GM19395 (cell line): ENCODE measurements around the gene TRABD.
"Not testable (repeated sequence)": the region's sequence is repeated elsewhere in the genome, so short reads cannot be mapped to it uniquely, and the experiment has no call there.

Experiments
- ATAC-seq: cut with Tn5 transposase; IDR thresholded peaks from one replicate; pipeline ENCODE4 v1.9.1; 2021; ENCODE audit warnings: mild to moderate bottlenecking, moderate library complexity; ENCODE audit not compliant: unreplicated experiment

The TRABD gene

DNA sequence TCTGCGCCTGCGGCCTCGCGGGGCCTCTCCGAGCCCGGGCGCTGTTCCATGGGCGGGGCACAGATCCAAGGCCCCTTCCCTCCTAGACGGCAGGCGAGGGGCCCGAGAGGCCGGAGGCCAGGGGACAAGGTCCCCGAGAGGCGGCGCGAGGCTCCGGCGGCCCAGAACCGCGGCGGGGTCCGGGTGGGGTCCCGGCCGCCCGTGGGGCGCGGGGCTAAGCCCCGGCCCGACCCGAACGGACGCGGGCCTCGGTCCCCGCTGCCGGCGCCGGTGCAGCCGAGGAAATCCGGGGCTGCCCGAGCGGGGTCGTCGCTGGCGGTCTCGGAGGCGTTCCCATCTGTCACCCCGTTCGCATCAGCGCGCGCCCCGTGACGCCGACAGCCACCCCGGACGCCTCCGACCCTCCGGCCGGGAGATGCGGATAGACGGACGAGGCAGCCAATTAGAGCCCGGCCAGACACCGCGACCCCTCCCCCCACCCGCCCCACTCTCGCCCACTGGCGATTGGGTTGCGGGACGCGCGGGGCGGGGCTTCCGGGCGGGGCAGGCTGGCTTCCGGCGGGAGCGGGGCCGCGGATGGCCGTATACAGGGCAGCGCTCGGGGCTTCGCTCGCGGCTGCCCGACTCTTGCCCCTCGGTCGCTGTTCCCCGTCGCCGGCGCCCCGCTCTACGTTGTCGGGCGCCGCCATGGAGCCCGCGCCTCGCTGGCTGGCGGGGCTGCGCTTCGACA is 14.9 kb downstream of the TRABD start, which contains the start of gene SELENOO:
TSS of gene SELENOO (plus strand) at position 551 of the 730 bp plus-strand sequence. CDS start at position 577, 26 bp downstream.
- ATAC-seq, result peak; percentile 70

DNA sequence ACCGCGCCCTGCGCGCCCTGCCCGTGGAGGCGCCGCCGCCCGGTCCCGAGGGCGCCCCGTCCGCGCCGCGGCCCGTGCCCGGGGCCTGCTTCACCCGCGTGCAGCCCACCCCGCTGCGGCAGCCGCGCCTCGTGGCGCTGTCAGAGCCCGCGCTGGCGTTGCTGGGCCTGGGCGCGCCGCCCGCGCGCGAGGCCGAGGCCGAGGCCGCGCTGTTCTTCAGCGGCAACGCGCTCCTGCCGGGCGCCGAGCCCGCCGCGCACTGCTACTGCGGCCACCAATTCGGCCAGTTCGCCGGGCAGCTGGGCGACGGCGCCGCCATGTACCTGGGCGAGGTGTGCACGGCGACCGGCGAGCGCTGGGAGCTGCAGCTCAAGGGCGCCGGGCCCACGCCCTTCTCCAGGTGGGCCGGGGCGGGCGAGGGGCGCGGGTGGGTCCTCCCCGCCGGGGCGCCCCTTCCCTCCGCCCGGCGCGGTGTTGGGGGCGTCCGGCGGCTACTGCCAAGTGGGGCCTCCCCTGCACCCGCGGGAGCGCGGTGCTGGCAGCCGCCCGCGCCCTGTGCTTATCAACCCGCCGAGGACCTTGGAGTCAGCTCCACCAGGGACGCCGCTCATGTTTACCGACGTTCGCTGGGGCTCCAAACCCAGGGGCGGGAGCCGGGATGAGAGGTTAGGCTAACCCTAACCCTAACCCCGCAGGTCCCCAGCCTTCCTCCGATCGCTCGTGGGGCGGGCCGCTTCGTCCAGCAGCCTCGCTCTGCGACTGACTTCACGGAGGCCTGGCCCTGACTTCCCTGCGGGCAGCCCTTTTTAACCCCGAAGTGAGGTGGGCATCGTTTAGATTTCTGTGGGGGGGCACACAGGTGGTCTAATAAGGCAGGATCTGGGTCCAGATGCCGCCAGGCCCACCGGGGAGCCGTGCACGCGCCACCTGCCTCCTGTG is 15.7 kb downstream of the TRABD start:
- ATAC-seq, result peak; percentile 21

DNA sequence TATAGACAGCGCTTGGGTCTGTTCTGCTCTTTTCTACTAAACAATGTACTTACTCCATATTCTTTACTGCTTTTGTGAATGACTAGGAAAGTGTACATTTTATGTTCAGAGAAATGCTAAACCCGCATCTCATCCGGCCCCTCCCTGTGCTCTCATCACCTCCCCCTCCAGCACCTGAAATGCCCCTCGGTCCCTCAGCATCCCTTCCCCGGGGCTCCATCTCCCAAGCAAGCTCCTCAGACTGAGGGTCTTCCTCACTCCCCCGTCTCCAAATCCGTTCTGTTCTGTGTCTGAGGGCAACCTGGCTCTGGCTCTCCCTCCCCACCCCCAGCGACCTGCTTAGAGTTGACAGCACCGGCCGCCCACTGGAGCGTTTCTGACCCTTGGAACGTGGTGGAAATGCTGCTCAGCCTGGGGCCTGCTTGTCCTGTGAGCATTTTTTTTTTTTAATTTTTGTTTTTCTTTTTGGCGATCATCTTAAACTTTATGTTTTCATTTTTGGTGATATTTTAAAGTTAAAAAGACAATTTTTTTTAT is 16.5 kb downstream of the TRABD start:
- no peak for ATAC-seq

DNA sequence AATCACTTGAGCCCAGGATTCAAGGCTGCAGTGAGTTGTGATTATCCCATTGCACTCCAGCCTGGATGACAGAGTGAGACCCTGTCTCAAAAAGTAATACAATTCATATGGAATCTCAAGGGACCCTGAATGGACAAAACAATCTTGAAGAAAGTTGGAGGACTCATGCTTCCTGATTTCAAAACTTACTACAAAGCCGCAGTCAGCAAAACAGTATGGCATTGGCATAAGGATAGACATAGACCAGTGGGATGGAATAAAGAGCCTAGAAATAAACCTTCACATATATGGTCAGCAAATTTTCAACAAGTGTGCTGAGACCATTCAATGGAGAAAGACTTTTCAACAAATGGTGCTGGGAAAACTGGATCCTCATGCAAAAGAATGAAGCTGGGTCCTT is 17.6 kb downstream of the TRABD start:
- no peak for ATAC-seq

DNA sequence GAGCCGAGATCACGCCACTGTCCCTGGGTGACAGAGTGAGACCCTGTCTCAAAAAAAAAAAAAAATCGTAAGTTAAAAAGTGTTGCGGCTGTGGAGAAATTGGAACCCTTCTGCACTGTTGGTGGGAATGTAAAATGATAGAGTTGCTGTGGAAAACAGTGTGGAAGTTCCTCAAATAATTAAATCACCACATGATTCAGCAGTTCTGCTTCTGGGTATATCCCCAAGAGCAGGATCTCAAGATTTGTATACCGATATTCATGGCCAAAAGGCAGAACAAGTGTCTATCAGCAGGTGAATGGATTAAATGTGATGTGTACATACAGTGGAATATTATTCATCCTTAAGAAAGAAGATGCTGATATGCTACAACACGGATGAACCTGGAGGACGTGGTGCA is 18.9 kb downstream of the TRABD start:
- no peak for ATAC-seq

DNA sequence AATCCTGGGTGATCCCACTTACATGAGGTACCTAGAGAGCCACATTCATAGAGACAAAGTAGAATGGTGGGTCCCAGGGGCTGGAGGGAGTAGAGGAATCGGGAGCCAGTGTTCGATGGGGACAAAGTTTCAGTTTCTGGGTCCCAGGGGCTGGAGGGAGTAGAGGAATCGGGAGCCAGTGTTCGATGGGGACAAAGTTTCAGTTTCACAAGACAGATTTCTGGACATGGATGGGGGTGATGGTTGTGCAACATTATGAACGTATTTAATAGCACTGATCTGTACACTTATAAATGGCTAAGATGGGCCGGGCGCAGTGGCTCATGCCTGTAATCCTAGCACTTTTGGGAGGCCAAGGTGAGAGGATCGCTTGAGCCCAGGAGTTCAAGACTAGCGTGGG is 19.3 kb downstream of the TRABD start:
- ATAC-seq, result not testable (repeated sequence)

DNA sequence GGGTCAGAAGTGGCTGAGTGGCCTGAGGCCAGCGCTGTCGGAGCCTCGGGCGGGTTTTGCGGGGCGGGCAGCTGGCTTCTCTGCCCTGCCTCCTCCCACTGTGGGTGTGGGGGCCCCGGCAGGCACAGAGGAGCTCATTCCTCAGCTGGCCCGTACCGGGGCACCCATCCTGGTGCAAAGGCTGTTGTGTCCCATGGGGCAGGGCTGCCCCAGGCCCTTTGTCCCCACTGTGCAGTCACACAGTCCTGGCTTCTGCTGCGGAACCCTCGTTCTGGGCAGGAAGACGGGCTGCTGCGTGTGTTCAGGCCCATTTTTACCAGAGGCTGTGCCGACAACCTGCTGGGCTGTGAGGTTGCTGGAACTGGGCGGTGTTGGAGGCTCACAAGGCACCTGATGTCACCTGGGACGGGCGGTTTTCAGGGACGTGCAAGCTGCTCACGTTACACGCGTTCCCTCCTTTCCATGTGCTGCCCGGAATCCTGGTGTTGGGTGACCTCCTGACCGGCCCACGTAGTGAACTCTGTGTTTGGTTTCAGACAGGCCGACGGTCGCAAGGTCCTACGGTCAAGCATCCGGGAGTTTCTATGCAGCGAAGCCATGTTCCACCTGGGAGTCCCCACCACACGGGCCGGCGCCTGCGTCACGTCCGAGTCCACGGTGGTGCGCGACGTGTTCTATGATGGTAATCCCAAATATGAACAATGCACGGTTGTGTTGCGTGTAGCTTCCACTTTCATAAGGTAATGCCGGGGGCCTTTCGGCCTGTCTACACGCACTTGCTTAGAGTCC is 20.3 kb downstream of the TRABD start:
- no peak for ATAC-seq

DNA sequence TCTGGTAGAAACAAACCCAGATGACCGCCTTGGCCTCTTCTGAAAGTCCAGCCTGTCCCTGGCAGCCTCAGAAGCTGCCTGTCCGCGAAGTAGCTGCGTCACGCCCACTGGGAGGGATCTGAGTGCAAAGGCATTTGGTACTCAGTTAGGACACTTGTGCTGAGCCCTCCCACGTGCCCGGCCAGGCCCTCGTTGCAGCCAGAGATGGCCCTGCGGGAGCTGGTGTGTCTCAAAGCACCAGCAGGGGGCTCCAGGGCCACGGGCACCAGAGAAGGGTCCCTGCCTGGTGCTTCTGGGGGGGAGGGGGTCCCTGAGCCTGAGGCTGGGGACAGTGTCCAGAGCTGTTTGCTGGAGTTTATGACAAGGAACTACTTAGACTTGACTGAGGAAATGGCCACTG is 20.9 kb downstream of the TRABD start:
- no peak for ATAC-seq

DNA sequence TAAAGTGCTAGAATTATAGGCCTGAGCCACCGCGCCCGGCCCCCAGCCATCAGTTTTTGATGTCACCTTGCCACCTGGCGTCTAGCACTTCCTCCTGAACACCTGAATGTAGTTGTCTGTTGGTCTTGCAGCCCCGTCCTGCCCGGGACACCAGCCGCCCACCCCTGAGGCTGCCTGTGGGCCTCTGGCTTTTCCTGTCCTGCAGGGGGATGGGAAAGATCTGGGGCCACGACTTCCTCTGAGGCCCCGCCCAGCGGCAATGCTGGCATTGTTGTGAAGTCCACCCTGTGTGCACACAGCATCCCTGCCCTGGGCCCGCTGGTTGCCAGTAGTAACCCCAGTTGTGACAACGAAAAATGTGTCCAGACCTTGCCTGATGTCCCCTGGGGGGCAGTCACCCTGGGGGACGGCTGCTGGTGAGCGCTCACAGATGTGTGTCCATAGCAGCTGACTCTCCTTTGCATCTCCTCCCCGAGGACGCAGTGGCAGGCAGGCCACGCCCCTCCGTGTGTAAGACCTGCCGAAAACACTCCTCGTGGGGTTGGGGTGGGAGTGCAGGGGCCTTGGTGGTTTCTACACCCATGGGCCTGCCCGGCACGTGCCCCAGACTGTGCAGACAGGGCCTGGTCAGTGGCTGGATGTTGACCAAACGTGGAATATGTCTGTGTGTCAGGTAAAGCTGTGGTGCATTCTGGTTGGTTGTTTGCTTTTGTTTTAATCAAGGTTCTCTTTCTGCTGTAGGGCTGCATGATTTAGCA is 21.8 kb downstream of the TRABD start:
- no peak for ATAC-seq

DNA sequence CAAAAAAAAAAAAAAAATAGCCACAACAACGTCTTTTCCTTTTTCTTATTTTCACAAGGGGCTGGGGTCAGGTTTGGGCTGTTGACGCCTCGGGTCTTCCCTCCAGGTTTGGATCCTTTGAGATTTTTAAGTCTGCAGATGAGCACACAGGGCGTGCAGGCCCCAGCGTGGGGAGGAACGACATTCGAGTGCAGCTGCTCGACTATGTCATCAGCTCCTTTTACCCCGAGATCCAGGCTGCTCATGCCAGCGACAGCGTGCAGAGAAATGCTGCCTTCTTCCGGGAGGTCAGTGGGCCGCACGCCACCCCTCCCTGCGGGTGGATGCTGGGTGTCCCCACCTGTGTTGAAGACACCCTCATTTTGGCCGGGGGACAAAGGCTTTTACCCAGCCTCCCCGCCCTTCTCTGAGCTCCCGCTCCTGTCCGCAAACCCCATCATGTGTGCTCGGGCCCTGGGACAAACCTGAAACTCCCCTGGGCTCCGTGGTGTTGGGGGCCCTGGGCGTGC is 22.8 kb downstream of the TRABD start:
- ATAC-seq, result no peak

DNA sequence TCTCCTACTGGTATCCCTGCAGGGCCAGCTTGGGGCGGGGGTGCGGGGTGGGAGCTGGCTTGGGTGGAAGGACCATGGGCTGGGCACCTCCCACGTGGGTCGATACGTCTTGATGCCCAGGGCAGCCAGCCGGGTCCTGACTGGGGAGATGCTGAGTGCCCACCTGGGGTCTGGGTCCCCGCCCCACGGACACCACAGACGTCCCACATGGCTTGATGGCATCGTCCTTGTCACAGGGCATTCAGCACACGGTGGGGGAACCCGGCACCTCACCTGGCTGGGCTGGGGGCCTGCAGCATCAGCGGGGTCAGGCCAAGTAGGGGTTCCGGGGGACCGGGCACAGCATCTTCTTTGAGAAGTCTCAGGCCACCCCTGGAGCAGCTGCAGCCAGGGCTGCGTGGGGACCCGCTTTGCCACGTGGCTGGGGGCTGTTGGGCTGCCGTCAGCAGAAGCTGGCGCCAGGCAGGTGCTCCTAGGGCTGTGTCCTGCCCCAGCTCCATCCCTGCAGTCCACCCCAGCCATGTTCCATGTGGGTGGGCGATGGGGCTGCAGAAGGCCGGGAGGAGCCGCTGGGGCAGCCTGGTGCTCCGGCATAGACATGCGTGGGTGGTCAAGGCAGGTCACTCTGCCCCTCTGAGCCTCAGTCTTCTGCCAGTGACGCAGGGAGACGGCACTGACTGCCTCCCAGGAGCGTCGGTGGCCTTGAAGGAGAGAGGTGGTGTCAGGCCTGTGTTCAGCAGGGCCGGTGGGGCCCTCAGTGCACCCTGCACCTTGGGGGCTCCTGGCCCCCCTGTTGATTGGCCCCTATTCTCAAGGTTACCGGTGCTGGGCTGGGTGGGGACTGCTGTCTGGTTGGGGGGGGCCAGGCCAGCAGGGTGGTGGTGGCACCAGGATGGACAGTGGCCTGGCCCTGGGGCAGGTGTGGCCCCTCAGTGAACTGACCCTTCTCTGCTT is 23.5 kb downstream of the TRABD start:
- no peak for ATAC-seq

DNA sequence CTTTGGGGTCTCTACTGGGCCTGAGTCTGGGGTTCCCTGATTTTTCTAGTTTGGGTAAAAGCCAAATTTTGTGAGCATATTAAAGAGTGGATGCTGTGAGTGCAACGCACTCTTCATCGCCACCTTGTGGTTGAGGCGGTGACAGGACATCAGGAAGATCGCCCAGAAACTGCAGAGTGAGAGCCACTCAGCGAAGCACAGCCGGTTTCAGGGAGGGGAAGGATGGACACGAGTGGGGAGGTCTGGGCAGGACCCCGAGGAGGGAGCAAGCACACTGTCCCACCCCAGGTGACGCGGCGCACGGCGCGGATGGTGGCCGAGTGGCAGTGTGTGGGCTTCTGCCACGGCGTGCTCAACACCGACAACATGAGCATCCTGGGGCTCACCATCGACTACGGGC is 24.2 kb downstream of the TRABD start:
- ATAC-seq, result no peak

DNA sequence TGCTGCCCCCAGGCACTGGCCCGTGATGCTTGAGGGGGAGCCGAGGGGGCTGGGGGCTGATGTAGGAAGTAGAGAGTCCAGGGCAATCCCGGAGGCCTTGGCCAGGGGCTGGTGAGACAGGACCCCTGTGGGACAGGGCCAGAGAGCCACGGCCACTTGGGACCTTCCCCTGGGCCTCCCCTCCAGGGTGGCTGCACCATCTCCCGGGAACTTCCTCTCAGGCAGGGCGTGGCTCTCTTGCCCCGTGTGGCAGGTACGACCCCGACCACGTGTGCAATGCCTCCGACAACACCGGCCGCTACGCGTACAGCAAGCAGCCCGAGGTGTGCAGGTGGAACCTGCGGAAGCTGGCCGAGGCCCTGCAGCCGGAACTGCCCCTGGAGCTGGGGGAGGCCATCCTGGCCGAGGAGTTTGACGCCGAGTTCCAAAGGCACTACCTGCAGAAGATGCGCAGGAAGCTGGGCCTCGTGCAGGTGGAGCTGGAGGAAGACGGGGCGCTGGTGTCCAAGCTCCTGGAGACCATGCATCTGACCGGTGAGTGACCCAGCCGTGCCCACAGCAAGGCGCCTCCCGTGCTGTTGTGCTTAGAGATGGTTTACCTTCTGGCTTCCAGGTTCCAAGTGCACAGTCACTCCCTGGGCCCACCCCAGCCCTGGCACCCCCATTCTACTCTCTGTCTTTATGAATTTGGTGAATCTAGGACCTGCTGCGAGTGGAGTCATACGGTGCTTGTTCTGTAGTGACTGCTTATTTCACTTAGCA is 24.8 kb downstream of the TRABD start:
- no peak for ATAC-seq

DNA sequence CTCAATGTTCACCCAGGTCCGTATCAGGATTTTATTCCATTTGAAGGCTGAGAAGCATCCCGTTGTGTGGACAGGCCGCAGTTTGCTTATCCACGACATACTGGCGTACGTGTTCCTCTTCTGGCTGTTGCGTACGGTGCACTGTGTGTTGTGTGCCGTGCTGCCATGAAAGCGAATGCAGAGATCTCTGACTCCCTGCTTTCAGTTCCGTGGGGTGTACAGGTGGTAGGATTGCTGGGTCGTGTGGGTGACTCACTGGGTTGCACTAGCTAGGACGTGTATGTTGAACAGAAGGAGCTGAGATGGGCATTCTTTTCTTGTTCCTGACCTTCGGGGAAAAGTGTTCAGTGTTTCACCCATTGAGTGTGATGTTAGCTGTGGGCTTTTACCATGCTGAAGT is 25.4 kb downstream of the TRABD start:
- ATAC-seq, result no peak

DNA sequence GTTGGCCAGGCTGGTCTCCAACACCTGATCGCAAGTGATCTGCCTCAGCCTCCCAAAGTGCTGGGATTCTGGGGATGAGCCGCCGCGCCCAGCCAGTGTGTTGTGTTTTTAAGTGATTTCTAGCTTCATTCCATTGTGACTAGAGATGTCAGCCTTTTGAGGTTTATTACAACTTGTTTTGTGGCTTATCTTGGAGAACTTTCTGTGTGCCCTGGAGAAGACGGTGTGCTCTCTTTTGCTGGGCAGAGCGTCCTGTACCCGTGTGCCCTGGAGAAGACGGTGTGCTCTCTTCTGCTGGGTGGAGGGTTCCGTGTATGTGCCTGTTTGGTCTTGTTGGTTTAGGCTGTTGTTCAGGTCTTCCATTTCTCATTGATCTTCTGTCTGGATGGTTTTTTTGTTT is 27.6 kb downstream of the TRABD start:
- no peak for ATAC-seq

DNA sequence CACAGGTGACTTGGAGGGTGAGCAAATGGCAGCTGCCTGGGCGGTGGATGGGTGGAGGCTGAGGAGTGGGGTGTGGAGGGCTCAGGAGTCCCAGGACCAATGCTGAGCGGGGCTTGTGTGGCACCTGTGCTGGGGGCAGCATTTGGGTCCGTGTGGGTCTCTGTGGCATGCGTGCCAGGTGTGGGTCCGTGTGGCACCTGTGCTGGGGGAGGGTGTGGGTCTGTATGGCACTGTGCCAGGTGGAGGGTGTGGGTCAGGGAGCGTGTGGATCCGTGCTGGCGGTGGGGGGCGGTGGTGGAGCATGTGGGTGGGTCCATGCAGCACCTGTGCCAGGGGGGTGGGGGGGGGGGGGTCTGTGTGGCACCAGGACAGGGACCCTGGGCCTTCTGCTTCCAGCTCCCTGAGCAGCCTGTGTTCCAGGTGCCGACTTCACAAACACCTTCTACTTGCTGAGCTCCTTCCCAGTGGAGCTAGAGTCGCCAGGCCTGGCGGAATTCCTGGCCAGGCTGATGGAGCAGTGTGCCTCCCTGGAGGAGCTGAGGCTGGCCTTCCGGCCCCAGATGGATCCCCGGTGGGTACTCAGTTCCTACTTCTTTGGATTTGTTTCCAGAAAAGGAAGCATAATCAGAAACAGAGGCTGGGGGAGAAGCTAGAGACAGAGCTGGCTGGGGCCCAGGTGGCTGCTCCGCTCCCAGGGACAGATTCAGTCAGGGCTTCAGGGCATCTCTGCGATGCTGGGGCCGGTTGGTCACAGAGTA is 29.8 kb downstream of the TRABD start:
- no peak for ATAC-seq

DNA sequence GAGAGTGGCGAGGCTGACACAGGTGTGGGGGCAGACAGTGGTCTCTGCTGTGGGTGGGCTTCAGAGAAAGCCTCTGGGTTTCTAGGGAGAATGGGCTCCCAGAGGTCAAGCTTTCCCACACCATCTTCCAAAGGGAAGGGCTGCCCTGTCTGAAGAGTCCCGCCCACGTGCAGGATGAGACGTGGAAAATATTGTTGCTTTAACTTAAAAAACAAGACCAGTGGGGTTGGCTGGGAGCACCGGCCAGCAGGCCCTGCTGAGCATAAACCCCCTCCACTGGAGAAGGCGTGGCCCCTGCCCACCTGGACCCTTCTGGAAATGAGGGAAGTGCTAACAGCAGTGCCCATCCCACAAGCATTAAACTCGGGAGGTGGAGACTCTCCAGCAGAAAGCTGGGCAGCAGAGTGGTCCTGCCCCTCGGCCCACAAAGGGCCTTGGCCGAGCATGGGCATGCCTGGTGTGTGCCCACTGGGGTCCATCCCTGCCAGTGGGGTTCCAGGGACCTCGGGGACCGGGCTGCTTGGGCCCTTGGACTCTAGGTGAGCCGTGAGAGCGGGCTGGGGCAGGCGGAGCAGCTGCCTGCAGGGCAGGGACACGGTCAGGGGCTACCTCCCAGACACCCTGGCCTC is 30.5 kb downstream of the TRABD start:
- ATAC-seq, result no peak
